ENCODE measurements around the gene SREBF1.
A peak's percentile ranks its signal among the peaks of the same experiment; 100 is the strongest.

SREBF1 gene

GRCh38 chr17:17836818-17837379, at the start of gene SREBF1:
TSS of gene SREBF1 (minus strand) at chr17:17836986. CDS start at chr17:17836817, 169 bp downstream.
- DNase-seq (ENCODE audit: low read depth in 3 of 3) = peak in 2 of 3 donors; percentile 33 to 71

GRCh38 chr17:17886226-17886625, 49.4 kb upstream of the SREBF1 start:
- DNase-seq (ENCODE audit: low read depth in 3 of 3) = no peak

DNA sequence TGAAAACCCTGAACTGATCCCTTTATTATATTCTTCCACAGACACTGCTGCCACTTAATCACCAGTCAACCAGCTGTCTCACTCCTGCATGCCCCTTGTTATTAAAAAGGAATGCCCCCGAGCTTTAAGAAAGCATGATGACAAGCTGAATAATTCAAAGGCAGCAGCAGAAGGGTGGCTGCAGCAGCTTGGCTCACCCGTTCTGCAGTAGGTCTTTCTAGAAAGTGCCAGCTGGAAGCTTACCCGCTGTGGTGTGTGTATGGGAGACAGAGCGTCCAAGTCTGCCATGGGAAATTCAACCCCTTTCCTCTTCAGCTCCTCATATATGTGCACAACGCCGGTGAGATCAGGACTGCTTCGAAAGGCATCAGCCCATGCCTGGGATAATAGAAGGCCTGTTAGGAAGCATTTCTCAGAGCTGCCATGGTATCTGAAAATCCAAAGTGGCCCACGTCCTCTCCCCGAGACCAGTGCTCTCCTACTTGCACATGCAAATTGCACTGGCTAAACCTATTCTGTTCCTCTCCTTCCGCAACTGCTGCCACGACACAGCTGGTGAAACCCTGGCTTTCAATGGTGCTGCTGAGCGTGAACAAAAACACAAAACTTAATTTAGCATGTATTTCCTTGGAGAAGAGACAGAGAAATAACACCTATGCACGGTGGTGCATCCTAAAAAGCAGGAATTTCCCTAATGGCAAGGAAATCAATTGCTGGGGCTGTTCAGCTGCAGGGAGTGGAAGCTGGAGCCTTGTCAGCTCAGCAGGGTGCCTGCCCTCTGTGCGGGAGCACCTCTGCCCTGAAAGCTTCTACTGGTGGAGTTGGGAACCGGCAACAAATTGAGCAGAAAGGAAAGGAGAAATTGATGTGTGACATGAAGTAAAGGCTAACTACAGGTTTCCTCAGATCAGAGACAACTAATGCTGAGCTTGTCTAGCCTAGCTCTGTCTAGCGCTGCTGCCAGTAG, 47.9 kb upstream of the SREBF1 start:
- DNase-seq (ENCODE audit: low read depth in 3 of 3) = no peak

DNA sequence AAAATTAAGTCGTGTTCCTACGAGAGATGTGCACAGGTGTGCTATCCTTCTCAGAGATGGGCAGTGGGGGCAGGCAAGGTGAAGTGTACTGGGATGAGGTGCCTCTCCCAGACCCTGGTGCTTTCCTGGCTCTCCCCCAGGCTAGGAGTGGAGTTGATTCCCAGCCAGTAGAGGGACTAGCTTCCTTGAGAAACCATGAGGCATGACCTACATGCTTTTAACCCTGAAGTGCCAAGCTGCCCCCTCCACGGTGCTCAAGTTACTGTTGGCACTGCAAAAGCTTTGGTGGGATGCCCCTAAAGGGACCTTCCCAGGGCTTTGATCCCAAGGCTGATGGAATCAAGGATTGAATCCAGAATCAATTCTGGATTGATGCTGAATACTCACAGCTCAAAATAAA, 47.0 kb upstream of the SREBF1 start:
- no peak for DNase-seq (ENCODE audit: low read depth in 3 of 3)

DNA sequence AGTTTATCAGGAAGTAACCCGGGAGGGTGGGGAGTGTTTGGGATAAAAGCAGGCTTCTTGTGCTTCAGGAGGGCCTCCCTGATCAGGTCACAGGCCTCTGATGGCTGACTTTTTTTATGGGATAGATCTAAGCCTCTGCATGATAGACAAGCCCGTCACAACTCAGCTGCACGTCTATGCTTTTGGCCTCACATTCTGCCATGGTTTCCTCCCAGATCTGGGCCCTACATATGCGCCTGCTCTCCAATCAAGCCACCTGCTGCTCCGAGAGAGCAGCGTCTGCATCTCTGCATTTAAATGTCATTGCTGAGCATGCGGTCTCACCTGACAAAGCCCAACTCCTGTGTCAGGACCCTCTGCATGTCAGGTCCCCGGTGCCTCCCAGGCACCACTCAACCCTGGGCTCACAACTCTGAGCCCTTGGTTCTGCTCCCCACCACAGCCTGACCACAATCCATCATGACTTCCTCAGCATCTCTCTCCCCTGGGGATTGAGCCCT, 45.3 kb upstream of the SREBF1 start:
- no peak for DNase-seq (ENCODE audit: low read depth in 3 of 3)

GRCh38 chr17:17880577-17881196, 43.9 kb upstream of the SREBF1 start:
- no peak for DNase-seq (ENCODE audit: low read depth in 3 of 3)

GRCh38 chr17:17877529-17878358, 41.0 kb upstream of the SREBF1 start:
- DNase-seq (ENCODE audit: low read depth in 3 of 3) = no peak

DNA sequence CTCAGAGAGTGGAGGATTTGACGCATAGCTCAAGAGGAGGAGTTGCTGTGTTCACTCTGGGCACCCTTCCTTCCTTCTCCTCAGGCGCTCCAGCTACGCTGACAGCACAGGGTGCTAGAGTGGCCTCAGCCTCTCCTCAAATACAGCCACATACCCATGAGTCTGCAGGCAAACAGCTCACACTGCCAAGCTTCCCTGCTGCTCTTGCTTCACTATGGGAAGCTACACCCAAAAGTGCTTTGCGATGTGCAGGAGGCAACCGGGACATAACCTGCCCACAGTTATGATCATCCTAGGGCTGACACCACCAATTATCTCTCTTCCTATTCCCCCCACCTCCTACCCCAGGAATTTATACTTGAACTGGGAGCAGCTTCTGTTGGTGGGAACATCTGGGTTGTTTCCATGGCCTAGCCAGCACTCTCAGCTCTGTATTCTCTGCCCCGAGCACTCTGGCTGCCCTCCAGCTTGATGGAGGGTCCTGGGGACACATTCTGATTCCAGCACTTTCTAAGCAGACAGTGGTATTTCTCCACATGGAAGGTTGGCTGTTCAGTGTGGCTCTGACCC, 40.3 kb upstream of the SREBF1 start:
- DNase-seq (ENCODE audit: low read depth in 3 of 3) = no peak

DNA sequence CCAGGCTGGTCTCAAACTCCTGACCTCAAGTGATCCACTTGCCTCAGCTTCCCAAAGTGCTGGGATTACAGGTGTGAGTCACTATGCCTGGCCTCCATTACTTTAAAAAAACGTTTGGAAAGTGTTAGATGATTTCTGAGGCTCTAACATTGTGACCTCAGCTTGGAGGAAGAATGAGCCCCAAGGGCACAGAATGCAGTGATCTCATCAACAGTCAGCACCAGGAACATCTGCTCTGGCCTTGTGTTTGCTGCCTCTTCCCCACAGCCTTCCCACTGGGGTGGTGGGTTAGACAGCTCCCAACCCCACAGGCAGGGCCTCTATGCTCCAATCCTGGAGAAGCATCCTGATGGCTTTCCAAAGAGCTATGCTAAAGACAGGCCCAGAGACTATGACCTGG, 37.7 kb upstream of the SREBF1 start:
- no peak for DNase-seq (ENCODE audit: low read depth in 3 of 3)

GRCh38 chr17:17873450-17873991, 36.7 kb upstream of the SREBF1 start:
- DNase-seq (ENCODE audit: low read depth in 3 of 3) = no peak

DNA sequence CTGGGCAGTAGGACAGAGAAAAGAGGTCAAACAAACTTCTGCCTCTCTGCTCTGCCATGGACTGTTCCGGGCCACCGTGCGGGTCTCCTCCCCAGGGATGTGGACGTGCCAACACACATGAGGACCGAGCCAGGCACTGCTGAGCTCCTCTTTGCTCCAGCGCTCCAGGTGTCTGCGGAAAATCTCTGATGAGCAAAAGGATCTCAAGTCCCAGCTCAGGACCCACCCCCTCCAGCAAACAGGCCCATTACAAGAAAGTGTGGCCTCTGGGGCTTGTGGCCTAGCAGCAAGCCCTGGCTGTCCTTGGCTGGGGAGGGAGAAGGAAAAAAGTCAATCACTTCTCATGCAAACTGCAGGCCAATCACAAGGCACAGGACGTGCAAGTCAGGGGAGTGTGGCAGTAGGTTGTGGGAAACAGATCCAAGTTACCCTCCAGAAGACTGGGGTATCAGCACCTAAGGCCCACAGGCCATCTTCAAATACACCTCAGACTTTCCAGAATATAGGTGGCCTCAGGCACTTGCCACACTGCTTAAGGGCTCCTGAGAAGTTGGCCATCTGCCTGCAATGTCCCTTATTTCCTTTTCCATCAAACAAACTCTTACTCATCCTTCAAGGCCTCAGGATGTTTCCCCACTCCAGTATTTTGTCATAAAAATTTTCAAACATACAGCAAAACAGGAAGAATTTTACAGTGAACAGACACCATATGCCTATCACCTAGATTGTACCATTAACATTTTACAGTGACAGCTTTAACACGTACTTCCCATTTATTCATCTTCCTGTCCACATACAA, 36.0 kb upstream of the SREBF1 start:
- no peak for DNase-seq (ENCODE audit: low read depth in 3 of 3)

- no peak for DNase-seq (ENCODE audit: low read depth in 3 of 3)
Observed at GRCh38 chr17:17871913-17872312, 35.1 kb upstream of the SREBF1 start.

GRCh38 chr17:17870247-17870646, 33.5 kb upstream of the SREBF1 start:
- DNase-seq (ENCODE audit: low read depth in 3 of 3) = no peak

DNA sequence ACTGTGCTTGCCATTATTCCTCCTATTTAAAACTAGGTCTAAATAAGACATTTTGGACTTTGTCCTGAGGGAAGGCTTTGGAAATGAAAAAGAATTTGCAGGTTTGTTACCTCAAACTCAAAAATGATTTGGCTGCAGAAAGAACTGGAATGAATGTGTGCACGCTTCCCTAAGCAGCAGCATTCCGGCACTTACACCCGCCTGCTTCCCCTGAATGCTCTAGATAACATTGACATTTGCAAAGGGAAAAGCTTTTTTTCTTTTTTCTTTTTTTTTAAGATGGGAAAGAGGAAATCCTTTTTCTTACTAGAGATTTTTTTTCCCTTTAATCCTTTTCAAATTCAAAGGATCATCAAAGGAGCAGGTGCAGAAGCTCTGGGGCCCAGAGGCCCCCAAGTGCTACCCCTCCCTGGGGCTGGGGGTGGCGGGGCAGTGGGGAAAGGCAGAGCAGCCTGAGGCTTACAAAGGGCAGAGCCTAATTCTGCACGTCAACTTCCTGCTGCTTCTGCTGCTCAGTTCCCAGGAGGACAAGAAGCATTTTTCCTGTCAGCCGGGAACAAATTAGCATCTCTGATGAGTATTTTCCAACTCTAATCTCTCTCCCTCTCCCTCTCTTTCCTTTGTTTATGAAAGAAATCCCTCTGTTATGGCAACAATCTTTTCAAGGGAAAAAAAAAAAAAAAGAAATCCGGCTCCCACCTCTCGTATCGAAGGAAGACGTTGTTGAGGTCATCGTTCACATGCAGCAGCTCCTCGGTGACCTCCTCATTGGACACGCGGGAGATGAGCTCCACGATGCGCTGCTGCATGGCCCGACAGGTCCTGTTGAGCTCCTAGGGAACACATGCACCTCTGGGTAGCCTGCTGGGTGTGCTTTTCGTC, 32.1 kb upstream of the SREBF1 start:
- no peak for DNase-seq (ENCODE audit: low read depth in 3 of 3)

- no peak for DNase-seq (ENCODE audit: low read depth in 3 of 3)
Observed at GRCh38 chr17:17866897-17867296, 30.1 kb upstream of the SREBF1 start.

DNA sequence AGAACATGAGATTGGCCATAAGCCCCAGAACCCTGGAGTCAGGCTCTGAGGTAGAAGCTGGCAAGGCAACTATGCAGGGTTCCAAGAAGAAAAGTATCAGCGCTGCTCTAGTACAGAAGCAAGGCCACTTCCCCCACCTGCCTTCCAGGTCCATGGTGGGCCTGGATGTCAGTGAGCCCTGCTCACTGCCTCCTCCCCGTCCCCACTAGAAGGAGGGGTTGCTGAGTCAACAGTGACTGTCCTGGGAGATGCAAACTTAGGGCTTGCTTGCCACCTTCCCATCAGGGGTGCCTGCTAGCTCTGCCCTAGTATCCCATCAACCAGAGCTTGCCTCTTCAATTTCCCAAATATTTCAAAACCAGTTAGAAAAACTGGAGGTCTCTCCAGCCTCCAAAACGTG, 29.6 kb upstream of the SREBF1 start:
- no peak for DNase-seq (ENCODE audit: low read depth in 3 of 3)

- no peak for DNase-seq (ENCODE audit: low read depth in 3 of 3)
Observed at GRCh38 chr17:17865035-17865434, 28.2 kb upstream of the SREBF1 start.

DNA sequence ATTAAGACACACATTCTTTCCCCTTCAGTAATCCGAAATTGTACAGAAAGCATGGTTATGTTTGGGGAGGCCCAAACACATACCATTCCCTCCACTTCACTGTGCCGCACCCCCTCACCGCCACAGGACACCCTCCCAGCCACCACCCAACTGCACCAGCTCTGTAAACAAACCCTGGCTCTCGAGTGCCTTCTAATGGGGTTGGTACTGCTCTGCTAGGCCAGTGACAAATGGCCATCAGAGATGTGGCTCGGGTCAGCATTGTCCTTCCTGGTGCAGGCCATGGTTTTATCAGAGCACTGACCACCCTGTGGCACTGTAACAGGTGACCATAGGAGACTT, 24.0 kb upstream of the SREBF1 start:
- DNase-seq (ENCODE audit: low read depth in 3 of 3) = no peak

Measured in stimulated activated CD4-positive, alpha-beta T cell treated with anti-CD3 and anti-CD28 coated beads, TNF-alpha, amount 100 ng/mL, for 48 hours (primary cell).